Brain microvascular endothelial cell (primary cell): ENCODE data around the gene EBF3.

Experiments
- DNase-seq: peaks from one replicate; pipeline ENCODE4 v3.0.0-alpha.2; 2020
- H3K27ac ChIP-seq: fragments of 250-450 bp; sonication (Bioruptor Pico); 2 replicates; pipeline ENCODE4 v1.5.1; 2020; ENCODE audit warnings: mild to moderate bottlenecking, moderate library complexity
- H3K27me3 ChIP-seq: fragments of 250-450 bp; sonication (Bioruptor Pico); replicated peaks from 2 replicates; pipeline ENCODE4 v1.5.1; 2020; ENCODE audit warnings: mild to moderate bottlenecking
- H3K36me3 ChIP-seq: fragments of 250-450 bp; sonication (Bioruptor Pico); replicated peaks from 2 replicates; pipeline ENCODE4 v1.5.1; 2020; ENCODE audit warnings: mild to moderate bottlenecking
- H3K4me3 ChIP-seq: 2 replicates; pipeline ENCODE4 v1.5.1; 2011; ENCODE audit warnings: low read depth, mild to moderate bottlenecking, control low read depth, low read length, moderate library complexity
- CTCF ChIP-seq: IDR thresholded peaks from 2 replicates; pipeline ENCODE4 v1.5.1; 2011; ENCODE audit warnings: low read depth, mild to moderate bottlenecking, moderate library complexity, low read length, control low read depth, inconsistent platforms; ENCODE audit errors: missing control alignments
- in situ Hi-C: cut with HindIII; loops from 2 replicates; pipeline ENCODE4 v1.10.0; 2017; ENCODE audit warnings: low sequenced_read_pairs, low pct_ligation_motif_present

Gene EBF3

DNA sequence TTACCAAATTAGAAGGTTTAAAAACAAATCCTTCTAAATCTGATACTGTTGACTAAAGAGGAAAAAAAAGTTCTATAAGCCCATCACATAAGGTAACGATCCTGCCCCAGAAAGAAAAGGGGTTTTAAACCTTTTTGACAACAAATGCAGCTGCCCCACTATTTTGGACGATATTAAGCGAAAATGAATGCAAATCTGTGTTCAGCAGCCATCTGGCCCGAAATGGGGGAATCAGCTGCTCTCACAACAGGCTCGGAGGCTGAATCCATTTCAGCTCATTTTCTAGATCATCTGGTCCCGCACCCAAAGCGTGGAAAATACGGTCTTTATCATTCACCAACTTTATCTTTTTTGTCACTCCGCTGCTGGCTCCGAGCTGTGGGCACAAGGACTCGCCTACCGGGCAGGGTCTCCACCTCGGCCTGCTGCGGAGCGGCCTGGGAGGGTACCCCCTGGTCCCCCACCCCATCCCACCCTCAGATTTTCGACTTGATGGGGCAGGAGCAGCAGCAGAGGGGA is 2.4 kb upstream of the EBF3 start:
- TF ChIP-seq CTCF = no peak
- in situ Hi-C loops = no loop called here
- no peak for DNase-seq
- Histone ChIP-seq H3K4me3 (no peak overlapping the region), H3K27ac (no peak overlapping the region), H3K36me3 (no peaks in the 10 kb centered on the region), H3K27me3 (peaks cover 92% of the 10 kb centered on the region)

DNA sequence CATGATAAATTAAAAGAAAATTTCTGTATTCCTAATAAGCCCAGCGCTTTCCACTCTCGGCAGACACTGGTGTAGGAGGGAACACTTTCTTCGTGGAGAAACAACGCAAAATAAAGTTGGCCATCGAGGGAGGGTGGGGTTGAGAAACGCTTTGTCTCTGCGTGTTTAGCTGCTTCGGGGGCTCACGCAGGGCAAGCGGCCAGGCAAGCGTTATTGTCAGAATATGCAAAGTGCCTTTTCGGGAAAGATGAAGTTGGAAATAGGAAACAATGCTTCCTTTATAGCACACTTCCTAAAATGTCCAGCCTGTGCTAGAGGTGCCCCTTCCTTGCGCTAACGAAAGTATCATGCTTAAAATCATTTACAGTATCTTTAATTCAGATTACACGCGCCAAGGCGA is 1.9 kb upstream of the EBF3 start:
- no peaks in the 10 kb centered on the region for H3K36me3 ChIP-seq
- no peak overlapping the region for H3K27ac ChIP-seq
- DNase-seq = no peak
- no peak for TF ChIP-seq CTCF
- in situ Hi-C loops = no loop called here
- H3K4me3 ChIP-seq = no peak overlapping the region
- peaks cover 95% of the 10 kb centered on the region for H3K27me3 ChIP-seq

DNA sequence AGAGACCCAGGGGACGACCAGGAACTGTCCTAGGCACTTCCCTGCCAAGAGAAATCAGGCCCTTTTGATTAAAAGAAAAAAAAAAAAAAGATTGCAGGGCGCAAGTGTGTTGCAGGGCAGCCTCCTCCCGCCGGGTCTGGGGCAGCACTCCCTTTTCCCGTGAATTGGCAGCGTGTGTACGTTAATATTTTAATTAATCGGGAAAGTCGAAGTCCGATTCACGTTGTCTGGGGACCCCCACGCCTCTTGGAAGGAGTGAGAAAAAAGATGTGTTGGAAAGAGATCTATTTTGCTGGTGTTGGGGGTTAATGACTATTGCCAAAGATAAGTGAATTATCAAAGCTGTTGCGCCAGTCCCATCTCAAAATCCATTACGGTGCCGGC is 1.3 kb upstream of the EBF3 start:
- no peak for TF ChIP-seq CTCF
- in situ Hi-C loops = no loop called here
- H3K4me3 ChIP-seq = no peak overlapping the region
- H3K27me3 ChIP-seq = peaks cover 93% of the 10 kb centered on the region
- H3K27ac ChIP-seq = no peak overlapping the region
- no peak for DNase-seq
- H3K36me3 ChIP-seq = no peaks in the 10 kb centered on the region

GRCh38 chr10:129964611-129965424 is 744 bp upstream of the EBF3 start:
- no peak for DNase-seq
- no peak for TF ChIP-seq CTCF
- Histone ChIP-seq H3K36me3 (no peaks in the 10 kb centered on the region), H3K4me3 (peak overlapping the region; percentile 22), H3K27me3 (peaks cover 92% of the 10 kb centered on the region), H3K27ac (no peak overlapping the region)
- in situ Hi-C loops = no loop called here

DNA sequence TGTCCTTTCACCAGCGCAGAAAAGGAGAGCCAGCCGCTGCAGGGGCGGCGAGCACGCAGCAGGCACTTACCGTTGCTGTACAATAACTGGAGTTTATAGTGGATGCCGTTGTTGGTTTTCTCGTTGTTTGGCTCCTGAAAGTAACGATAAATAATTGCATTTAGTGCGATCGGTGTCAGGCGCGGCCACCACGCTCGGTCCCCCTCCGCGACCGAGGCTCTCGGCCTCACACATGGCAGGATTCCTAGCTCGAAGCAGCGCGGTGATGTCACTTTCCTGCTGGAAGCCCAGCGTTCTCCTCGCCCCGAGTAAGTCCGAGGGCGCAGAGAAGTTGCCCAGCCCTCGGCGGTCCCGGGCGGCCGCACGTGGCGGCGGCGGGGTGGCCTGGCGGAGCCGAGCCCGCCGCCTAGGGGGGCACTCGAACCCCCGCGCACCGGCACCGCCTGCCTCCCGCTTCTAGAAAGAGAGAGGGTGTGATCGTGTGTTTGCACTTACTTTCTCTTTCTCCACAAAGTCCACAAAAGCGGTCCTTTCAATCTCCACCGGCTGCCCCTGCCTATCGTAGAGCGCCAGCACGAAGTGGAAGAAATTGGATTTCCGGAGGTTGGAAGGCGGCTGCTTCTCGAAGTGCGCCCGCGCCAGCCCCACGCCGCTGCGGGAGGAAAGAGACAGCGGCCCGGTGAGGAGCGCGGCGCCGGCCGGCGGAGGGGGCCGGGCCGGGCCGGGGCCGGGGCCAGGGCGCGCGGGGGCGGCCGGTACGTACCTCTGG is 1.0 kb downstream of the EBF3 start:
- DNase-seq = no peak
- peaks cover 92% of the 10 kb centered on the region for H3K27me3 ChIP-seq
- peak overlapping the region; percentile 42 for H3K4me3 ChIP-seq
- H3K36me3 ChIP-seq = no peaks in the 10 kb centered on the region
- no peak overlapping the region for H3K27ac ChIP-seq
- in situ Hi-C loops = no loop called here
- TF ChIP-seq CTCF = no peak
